ENCODE data around the gene C12orf42.

Gene C12orf42

GRCh38 chr12:103331643-103332042 is 164.1 kb downstream of the C12orf42 start:
- no peak for DNase-seq

- no peak for DNase-seq
These were observed 165.1 kb downstream of the C12orf42 start for GRCh38 chr12:103330672-103331071.

- no peak for DNase-seq
These were observed 168.1 kb downstream of the C12orf42 start for GRCh38 chr12:103327676-103328075.

- DNase-seq = no peak
These were observed 169.6 kb downstream of the C12orf42 start for GRCh38 chr12:103326190-103326589.

GRCh38 chr12:103318566-103318965 is 177.2 kb downstream of the C12orf42 start:
- DNase-seq = no peak

GRCh38 chr12:103317220-103317619 is 178.5 kb downstream of the C12orf42 start:
- no peak for DNase-seq

GRCh38 chr12:103314786-103315185 is 181.0 kb downstream of the C12orf42 start:
- no peak for DNase-seq

- no peak for DNase-seq
These were observed 181.9 kb downstream of the C12orf42 start for GRCh38 chr12:103313894-103314293.

- no peak for DNase-seq
These were observed 182.9 kb downstream of the C12orf42 start for GRCh38 chr12:103312742-103313354.

- DNase-seq = no peak
These were observed 185.1 kb downstream of the C12orf42 start for GRCh38 chr12:103310546-103311270.

GRCh38 chr12:103308396-103308795 is 187.4 kb downstream of the C12orf42 start:
- DNase-seq = no peak

- DNase-seq = no peak
These were observed 192.3 kb downstream of the C12orf42 start for GRCh38 chr12:103303484-103303883.

GRCh38 chr12:103301642-103302591 is 193.9 kb downstream of the C12orf42 start:
- no peak for DNase-seq

GRCh38 chr12:103288016-103288415 is 207.8 kb downstream of the C12orf42 start:
- no peak for DNase-seq

GRCh38 chr12:103282124-103282523 is 213.6 kb downstream of the C12orf42 start:
- no peak for DNase-seq

- no peak for DNase-seq
These were observed 216.3 kb downstream of the C12orf42 start for GRCh38 chr12:103279444-103279843.

- no peak for DNase-seq
These were observed 217.4 kb downstream of the C12orf42 start for GRCh38 chr12:103278329-103278728.

- DNase-seq = no peak
These were observed 222.1 kb downstream of the C12orf42 start for GRCh38 chr12:103273645-103274044.

- no peak for DNase-seq
These were observed 222.8 kb downstream of the C12orf42 start for GRCh38 chr12:103272949-103273348.

- DNase-seq = no peak
These were observed 225.8 kb downstream of the C12orf42 start for GRCh38 chr12:103269946-103270345.

GRCh38 chr12:103268831-103269514 is 226.8 kb downstream of the C12orf42 start:
- no peak for DNase-seq

GRCh38 chr12:103257763-103258162 is 238.0 kb downstream of the C12orf42 start:
- no peak for DNase-seq
